CD4-positive, alpha-beta T cell treated with Interleukin-12 subunit alpha and Interleukin-12 subunit beta, for 1 hour (primary cell): ENCODE measurements around the gene CDC14A.

Experiments used
- DNase-seq: peaks from one replicate; pipeline ENCODE4 v3.0.0-alpha.2; 2020

CDC14A gene

GRCh38 chr1:100456880-100457279, 104.6 kb downstream of the CDC14A start:
- no peak for DNase-seq

GRCh38 chr1:100457683-100458082, 105.4 kb downstream of the CDC14A start:
- DNase-seq, result no peak

DNA sequence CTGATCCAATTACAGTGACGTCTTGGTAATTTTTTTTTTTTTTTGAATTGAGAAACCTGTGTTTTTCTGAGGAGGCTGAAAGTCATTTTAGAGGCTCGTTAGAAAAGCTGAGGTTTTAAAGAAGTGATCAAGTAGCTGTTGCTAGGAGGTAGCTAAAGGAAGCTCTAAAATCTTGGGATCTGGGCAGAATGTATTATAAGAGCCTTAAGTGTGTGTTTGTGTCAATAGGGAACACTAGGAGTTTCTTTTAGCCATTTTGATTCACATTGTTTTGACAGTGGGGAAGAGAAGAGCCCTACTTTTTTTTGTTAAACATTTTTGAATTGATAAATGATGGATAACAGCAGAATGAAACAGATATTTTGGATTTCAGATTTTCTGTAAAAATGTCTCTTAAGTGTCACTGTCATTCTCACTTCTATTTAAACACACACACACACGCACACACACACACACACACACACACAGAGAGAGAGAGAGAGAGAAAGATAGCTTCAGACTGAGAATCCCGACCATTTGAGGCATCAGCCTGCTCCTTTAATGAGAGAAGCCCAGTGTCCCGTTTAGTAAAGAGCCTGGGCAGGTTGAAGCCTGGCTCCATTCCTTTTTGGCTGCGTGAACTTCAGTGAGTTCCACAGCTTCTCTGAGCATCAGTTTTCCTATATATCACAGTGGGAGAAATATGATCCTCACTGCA, 106.5 kb downstream of the CDC14A start:
- no peak for DNase-seq

GRCh38 chr1:100459358-100460114, 107.2 kb downstream of the CDC14A start:
- peak; percentile 82 for DNase-seq

GRCh38 chr1:100461222-100461621, 108.9 kb downstream of the CDC14A start:
- DNase-seq, result no peak

DNA sequence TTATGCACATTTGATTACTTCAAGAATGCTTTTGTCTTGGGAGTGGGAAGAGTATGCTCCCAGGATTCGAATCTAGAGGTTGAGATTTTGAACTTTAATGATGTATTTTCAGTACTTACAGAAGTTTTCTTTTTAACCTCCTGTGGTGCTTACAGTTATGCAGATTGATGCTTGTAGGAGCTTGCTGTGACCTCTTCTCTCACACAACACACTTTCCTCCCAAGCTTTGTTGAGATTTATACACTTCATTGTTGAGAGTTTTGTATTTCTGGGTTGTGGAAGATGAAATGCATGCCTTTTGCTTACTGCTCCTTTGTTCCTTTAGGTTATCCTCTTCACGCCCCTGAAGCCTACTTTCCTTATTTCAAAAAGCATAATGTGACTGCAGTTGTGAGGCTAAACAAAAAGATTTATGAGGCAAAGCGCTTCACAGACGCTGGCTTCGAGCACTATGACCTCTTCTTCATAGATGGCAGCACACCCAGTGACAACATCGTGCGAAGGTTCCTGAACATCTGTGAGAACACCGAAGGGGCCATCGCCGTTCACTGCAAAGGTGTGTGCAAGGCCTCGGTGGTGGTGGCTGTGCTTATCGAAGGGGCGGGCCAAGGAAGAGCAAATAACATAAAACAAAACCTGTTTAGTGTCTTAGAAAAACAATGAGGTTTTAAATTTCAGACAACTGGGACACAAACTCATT, 110.2 kb downstream of the CDC14A start:
- no peak for DNase-seq

GRCh38 chr1:100463791-100464424, 111.6 kb downstream of the CDC14A start:
- peak; percentile 58 for DNase-seq

DNA sequence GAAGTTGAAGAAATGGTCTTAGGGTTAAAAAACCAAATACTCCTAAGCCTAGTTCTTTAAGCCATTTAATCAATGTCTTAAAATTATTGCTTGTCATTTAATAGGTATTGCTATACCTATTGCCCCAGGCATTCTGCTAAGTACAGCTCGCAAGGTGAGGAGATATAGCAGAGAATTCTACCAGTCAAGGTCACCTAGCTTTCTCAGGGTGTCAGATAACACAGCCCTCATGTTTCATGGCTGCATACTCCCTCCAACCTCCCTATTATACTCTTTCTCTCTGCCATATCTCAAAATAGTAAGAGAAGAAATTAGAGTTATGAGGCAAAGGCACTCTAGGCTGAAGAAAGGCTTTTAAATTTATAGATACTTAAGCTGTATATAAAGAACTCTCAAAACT, 117.3 kb downstream of the CDC14A start:
- no peak for DNase-seq

GRCh38 chr1:100474834-100475233, 122.5 kb downstream of the CDC14A start:
- no peak for DNase-seq

- DNase-seq, result no peak
These were observed 124.5 kb downstream of the CDC14A start for GRCh38 chr1:100476735-100477290.

GRCh38 chr1:100478816-100479215, 126.5 kb downstream of the CDC14A start:
- DNase-seq, result no peak

- DNase-seq, result no peak
These were observed 127.5 kb downstream of the CDC14A start for GRCh38 chr1:100479620-100480338.

DNA sequence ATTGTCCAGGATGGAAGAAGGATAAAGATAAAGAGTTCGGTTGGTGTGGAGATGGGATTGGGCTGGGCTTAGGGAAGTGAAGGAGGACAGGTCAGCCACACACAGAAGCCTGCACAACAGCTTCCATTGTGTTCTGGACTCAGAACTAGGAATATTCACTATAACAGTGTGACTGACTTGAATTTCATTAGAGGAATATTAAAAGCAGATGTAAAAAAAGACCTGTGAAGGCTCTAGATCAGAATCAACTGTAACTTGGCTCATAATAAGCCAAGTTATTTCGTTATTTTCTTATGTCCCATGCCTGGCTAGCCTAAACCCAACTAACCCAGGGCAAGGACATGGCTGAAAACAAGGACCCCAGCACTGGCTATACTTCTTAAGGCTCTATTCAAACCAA, 129.0 kb downstream of the CDC14A start:
- no peak for DNase-seq

DNA sequence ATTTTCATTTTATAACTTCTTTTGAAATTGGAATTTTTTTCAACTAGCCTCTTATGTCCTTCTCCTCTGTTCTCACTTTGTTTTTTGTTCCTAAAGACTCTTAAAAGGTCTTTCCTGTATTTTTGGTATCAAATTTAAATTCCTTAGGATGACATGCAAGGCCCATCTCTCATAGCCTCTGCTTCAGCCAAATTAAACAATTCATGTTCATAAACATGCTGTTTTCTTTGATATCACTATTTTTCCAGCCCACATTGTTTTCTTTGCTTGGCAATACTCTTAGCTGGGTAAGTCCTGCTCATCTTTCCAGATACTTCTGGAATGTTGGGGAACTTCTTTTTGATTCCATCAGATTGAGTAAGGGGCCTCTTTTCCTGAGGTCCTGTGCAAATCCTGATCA, 129.9 kb downstream of the CDC14A start:
- DNase-seq, result no peak

DNA sequence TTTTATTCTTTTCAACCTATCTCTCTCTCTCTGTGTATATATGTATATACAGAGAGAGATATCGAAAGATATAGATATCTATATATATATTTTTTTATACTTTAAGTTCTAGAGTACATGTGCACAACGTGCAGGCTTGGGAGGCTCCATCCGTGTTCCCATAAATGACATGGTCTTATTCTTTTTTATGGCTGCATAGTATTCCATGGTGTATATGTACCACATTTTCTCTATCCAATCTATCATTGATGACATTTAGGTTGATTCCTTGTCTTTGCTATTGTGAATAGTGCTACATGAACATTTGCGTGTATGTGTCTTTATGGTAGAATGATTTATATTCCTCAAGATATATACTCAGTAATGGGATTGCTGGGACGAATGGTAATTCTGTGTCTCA, 130.4 kb downstream of the CDC14A start:
- DNase-seq, result no peak

DNA sequence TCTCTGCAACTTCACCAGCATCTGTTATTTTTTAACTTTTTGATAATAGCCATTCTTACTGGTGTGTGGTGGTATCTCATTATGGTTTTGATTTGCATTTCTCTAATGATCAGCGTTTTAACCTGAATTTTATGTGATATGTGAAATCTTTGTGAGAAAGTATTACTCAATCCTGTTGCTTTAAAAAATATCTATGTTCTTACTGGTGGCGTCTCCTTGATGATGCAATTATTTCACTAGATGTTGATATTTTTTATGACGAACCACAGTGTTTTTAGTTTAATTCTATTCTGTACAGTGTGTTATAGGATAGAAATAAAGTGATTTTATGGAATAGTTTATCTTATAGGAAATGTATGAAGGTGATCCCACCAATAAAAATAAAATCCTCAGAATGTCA, 130.9 kb downstream of the CDC14A start:
- DNase-seq, result no peak

GRCh38 chr1:100485855-100486258, 133.6 kb downstream of the CDC14A start:
- no peak for DNase-seq

DNA sequence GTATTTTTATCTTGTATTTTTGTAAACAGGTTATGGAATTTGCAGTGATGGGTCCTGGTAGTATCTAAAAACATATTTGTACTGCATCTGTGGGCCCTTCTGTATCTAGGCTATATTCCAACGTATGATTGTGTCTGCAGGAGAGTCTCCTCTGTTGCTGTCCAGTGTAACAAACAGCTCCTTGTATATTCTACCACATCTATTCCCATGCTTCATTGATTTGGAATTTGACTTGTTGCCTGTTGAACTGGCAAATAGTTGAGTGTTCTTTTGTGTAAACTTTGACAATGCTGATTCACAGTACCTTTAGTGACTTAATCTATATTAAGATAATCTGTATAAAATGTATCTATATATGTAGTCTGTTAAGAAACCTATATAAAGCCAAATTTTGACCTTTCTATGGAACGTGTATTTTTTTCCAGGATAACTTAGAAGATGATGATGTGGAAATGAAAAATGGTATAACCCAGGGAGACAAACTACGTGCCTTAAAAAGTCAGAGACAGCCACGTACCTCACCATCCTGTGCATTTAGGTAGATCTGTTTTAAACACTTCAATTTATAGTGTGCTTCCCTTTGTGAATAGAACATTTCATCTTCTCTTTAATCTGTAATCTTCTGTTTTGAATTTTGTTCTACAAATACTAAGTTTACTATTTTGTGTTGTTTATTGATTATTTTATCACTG, 142.2 kb downstream of the CDC14A start:
- DNase-seq, result no peak

DNA sequence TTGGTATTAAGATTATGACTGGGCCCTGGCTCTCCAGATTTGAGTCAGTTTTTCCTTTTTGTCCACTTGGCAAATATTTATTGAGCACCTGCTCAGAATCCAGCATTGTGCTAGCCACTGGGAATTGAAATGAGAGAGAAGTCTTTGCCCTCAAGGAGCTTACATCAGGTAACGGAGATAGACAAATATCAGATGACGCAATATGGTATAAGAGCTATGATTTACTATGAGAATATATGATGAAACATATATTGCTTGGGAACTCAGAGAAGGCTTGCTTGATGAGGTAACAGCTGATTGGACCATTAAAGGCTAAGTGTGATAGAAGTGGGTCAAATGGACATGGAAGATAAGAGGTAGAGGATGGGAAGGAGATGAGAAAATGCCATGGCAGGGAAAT, 144.6 kb downstream of the CDC14A start:
- DNase-seq, result no peak

DNA sequence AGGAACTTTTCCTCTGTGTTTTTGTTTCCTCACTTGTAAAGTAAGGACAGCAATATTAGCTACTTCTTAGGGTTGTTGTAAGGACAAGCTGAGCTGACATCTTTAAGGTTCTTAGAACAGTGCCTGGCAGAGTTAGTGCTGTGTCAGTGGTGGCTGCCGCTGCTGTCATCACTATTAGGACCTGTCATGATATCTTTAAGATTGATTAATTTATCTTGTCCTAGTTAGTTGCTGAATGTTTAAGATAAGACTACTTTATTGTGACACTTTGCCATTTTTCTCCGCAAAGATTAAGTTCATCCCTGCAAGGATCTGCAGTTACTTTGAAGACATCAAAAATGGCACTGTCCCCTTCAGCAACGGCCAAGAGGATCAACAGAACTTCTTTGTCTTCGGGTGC, 145.5 kb downstream of the CDC14A start:
- DNase-seq, result no peak

- no peak for DNase-seq
These were observed 147.0 kb downstream of the CDC14A start for GRCh38 chr1:100499194-100499811.
